ENCODE data around the gene ALKAL2. TPM values are rescaled to one million over a fixed set of nuclear protein-coding genes. Genes with fewer than 3 reads are reported as not detected.
A peak's percentile ranks its signal among the peaks of the same experiment; 100 is the strongest.

The ALKAL2 gene
- total and polyA plus RNA-seq, 2 of the 13 experiments (the other 11 are each of a cell fraction or from before 2014, with no cell fraction given) = 0.22 to 1.7 TPM

DNA sequence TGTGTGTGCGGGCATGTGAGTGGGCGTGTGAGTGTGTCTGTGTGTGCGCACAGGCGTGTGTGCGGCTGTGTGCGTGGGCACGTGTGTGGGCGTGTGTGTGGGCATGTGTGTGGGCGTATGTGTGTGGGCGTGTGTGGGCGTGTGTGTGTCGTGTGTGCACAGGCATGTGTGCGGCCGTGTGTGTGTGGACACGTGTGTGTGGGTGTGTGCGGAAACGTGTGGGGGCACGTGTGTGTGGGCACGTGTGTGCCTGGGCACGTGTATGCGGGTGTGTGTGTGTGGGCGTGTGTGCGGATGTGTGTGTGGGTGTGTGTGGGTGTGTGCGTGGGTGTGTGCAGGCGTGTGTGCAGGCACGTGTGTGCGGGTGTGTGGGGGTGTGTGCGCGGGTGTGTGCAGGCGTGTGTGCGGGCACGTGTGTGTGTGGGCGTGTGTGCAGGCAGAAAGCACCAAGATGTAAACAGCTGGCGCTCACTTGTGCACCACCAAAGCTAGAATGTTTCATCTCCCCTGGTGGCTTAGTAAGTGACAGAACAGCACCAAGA, 31.2 kb upstream of the ALKAL2 start:
- no peaks in the 10 kb centered on the region for H4K20me1 ChIP-seq (ENCODE audit: insufficient read depth, low read length)
- H3K9ac ChIP-seq (ENCODE audit: insufficient read depth, low read depth, low read length) = no peak overlapping the region
- peaks cover 0 to 43% of the 10 kb centered on the region in 2 experiments; a peak in 4 of 5 replicates for H3K27me3 ChIP-seq (ENCODE audit: control insufficient read depth in 1 of 2, insufficient read depth in 2 of 2, low read length in 2 of 2)
- no peaks in the 10 kb centered on the region for H3K79me2 ChIP-seq (ENCODE audit: insufficient read depth, low read length)
- no peak for DNase-seq (ENCODE audit: low spot score)
- ATAC-seq = no peak
- FAIRE-seq = no peak
- H3K9me3 ChIP-seq (ENCODE audit: low read length) = no peaks in the 10 kb centered on the region
- no peaks in the 10 kb centered on the region for H3K36me3 ChIP-seq (replicated peaks in 1 of 2; ENCODE audit: control insufficient read depth in 1 of 2, insufficient read depth in 2 of 2, low read length in 2 of 2)
- ChIA-PET POLR2A (no interaction called here), CTCF (ENCODE audit: low intra/inter-chr PET ratio, low total read pairs) (no interaction called here)
- WGBS (ENCODE audit: low lambda C conversion rate) = 76% methylated on average over 34 of the region's 34 CpGs
- no peak overlapping the region for H3K4me2 ChIP-seq (ENCODE audit: low read depth, low read length)
- intact Hi-C loops (cut with micrococcal nuclease; ENCODE audit: unreplicated experiment) = no loop called here
- BruUV-seq (replicated peaks) = no TSS peak
- H3K4me1 ChIP-seq (ENCODE audit: insufficient read depth, low read length) = no peaks in the 10 kb centered on the region
- no peak overlapping the region for H2AFZ ChIP-seq (ENCODE audit: low read length)
- H3K27ac ChIP-seq (ENCODE audit: extremely low read length, insufficient read depth, low read length) = no peak overlapping the region
- TF ChIP-seq HNRNPL (IDR thresholded peaks at IDR 0.05; ENCODE audit: low read depth, low read length) (0 out of 2 replicates have a peak, but pooled peaks have one; percentile 39), ZNF230 (CRISPR knock-in tag; IDR thresholded peaks at IDR 0.05) (no peak)
- TF ChIP-seq, protein P1, sequence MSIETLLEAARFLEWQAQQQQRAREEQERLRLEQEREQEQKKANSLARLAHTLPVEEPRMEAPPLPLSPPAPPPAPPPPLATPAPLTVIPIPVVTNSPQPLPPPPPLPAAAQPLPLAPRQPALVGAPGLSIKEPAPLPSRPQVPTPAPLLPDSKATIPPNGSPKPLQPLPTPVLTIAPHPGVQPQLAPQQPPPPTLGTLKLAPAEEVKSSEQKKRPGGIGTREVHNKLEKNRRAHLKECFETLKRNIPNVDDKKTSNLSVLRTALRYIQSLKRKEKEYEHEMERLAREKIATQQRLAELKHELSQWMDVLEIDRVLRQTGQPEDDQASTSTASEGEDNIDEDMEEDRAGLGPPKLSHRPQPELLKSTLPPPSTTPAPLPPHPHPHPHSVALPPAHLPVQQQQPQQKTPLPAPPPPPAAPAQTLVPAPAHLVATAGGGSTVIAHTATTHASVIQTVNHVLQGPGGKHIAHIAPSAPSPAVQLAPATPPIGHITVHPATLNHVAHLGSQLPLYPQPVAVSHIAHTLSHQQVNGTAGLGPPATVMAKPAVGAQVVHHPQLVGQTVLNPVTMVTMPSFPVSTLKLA (IDR thresholded peaks at IDR 0.05) = peak; percentile 87
- in situ Hi-C loops (cut with HindIII; ENCODE audit: extremely low pct_ligation_motif_present, low pct_unique_long_range_greater_than_20kb) = no loop called here
- no peak overlapping the region for H3K4me3 ChIP-seq (replicated peaks in 1 of 3; ENCODE audit: insufficient read depth in 1 of 3, low read depth in 2 of 3, low read length in 3 of 3)

DNA sequence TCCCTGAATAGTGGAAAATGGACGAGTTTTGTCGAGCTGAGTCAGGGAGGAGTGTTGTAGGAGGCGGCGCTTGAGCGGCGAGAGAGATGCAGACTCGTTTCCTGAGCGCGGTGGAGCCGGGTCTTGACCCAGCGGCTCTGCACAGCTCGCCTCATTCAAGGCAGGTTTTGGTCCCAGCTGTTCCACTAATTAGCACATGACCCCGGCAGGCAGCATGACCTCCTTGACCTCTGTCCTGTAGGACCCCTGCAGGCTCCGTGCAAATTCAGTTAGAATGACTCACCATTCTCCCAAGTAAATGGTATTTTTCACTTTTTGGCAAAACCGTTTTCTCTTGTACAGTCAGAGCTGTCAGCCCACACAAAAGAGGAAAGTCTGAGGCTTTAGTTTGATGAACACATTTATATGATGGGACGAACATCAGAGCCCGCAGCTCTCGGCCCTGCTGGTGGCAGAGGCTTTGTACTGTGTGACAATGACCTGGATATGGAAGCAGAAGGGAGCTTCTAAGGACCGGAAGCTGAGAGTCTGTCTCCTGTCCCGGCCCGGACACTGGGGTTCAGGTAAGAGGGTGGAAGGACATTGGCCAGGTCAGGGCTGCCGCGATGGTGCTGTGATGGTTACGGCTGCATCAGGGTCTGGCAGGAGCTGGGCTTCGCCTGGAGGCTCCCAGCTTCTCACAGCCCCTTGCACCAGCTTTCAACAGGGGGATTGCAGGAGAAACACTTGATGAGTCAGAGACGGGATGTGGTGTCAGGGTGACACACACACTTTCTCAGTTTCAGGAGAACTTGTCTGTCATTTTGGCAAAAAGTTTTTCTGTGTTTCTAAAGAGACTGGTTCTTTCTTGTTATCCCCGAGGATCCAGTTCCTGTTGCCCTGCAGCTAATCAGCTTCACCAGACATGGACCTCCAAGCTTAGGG, 29.9 kb upstream of the ALKAL2 start:
- H3K27ac ChIP-seq (ENCODE audit: extremely low read length, insufficient read depth, low read length) = no peak overlapping the region
- POLR2A ChIA-PET = no interaction called here
- TF ChIP-seq, protein P2, sequence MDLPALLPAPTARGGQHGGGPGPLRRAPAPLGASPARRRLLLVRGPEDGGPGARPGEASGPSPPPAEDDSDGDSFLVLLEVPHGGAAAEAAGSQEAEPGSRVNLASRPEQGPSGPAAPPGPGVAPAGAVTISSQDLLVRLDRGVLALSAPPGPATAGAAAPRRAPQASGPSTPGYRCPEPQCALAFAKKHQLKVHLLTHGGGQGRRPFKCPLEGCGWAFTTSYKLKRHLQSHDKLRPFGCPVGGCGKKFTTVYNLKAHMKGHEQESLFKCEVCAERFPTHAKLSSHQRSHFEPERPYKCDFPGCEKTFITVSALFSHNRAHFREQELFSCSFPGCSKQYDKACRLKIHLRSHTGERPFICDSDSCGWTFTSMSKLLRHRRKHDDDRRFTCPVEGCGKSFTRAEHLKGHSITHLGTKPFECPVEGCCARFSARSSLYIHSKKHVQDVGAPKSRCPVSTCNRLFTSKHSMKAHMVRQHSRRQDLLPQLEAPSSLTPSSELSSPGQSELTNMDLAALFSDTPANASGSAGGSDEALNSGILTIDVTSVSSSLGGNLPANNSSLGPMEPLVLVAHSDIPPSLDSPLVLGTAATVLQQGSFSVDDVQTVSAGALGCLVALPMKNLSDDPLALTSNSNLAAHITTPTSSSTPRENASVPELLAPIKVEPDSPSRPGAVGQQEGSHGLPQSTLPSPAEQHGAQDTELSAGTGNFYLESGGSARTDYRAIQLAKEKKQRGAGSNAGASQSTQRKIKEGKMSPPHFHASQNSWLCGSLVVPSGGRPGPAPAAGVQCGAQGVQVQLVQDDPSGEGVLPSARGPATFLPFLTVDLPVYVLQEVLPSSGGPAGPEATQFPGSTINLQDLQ (CRISPR knock-in tag; IDR thresholded peaks at IDR 0.05) = no peak
- TF ChIP-seq, protein P3, sequence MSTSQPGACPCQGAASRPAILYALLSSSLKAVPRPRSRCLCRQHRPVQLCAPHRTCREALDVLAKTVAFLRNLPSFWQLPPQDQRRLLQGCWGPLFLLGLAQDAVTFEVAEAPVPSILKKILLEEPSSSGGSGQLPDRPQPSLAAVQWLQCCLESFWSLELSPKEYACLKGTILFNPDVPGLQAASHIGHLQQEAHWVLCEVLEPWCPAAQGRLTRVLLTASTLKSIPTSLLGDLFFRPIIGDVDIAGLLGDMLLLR (CRISPR knock-in tag; IDR thresholded peaks at IDR 0.05) = no peak
- no peak for TF ChIP-seq ZNF230 (CRISPR knock-in tag; IDR thresholded peaks at IDR 0.05)

More for the DNA sequence above, 29.9 kb upstream of the ALKAL2 start:
- Histone ChIP-seq H3K4me1 (ENCODE audit: insufficient read depth, low read length) (no peaks in the 10 kb centered on the region), H3K9me3 (ENCODE audit: low read length) (no peaks in the 10 kb centered on the region), H3K36me3 (replicated peaks in 1 of 2; ENCODE audit: control insufficient read depth in 1 of 2, insufficient read depth in 2 of 2, low read length in 2 of 2) (no peaks in the 10 kb centered on the region), H2AFZ (ENCODE audit: low read length) (no peak overlapping the region), H3K4me2 (ENCODE audit: low read depth, low read length) (no peak overlapping the region), H3K27me3 (ENCODE audit: control insufficient read depth in 1 of 2, insufficient read depth in 2 of 2, low read length in 2 of 2) (peaks cover 0 to 44% of the 10 kb centered on the region in 2 experiments; a peak in 4 of 5 replicates), H3K79me2 (ENCODE audit: insufficient read depth, low read length) (no peaks in the 10 kb centered on the region), H3K4me3 (replicated peaks in 1 of 3; ENCODE audit: insufficient read depth in 1 of 3, low read depth in 2 of 3, low read length in 3 of 3) (no peak overlapping the region), H3K9ac (ENCODE audit: insufficient read depth, low read depth, low read length) (no peak overlapping the region), H4K20me1 (ENCODE audit: insufficient read depth, low read length) (no peaks in the 10 kb centered on the region)
- DNase-seq (ENCODE audit: low spot score) (no peak), FAIRE-seq (no peak), ATAC-seq (no peak)
- CTCF ChIA-PET (ENCODE audit: low intra/inter-chr PET ratio, low total read pairs) = no interaction called here
- no TSS peak for BruUV-seq (replicated peaks)
- in situ Hi-C loops (cut with HindIII; ENCODE audit: extremely low pct_ligation_motif_present, low pct_unique_long_range_greater_than_20kb) = no loop called here
- intact Hi-C loops (cut with micrococcal nuclease; ENCODE audit: unreplicated experiment) = no loop called here
- WGBS (ENCODE audit: low lambda C conversion rate) = 47% methylated on average over 27 of the region's 27 CpGs

Measured in HepG2 (cell line).